ENCODE measurements around the gene ZPBP2. TPM values are rescaled to one million over a fixed set of nuclear protein-coding genes. Genes with fewer than 3 reads are reported as not detected.
"Not testable (repeated sequence)": the region's sequence is repeated elsewhere in the genome, so short reads cannot be mapped to it uniquely, and the experiment has no call there.

ZPBP2 gene
- total RNA-seq, 1 experiment from 2014 or later, result not detected

DNA sequence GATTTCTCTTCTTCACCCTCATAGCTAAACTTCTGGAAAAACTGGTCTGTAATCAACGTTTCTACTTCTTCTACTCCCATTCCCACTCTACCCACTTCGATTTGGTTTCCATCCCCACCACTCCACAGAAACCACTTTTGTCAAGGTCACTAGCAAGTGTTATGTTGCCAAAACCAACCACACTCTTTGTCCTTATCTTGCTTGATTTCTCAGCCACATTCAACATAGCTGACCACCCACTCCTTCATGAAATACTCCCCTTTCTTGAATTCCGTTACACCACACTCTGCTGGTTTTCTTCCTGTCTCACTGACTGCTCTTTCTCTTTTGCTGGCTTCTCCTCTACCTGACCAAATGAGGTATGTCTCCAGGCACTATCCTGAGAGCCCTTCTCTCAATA is 15.8 kb upstream of the ZPBP2 start:
- no peaks in the 10 kb centered on the region for H3K4me1 ChIP-seq (ENCODE audit: control insufficient read depth, insufficient read depth, low read length)
- in situ Hi-C loops (cut with HindIII; ENCODE audit: low pct_unique_long_range_greater_than_20kb, low sequenced_read_pairs) (no loop called here), intact Hi-C loops (cut with micrococcal nuclease; ENCODE audit: unreplicated experiment) (no loop called here)
- no peak for TF ChIP-seq POLR2AphosphoS5 (IDR thresholded peaks at IDR 0.05; ENCODE audit: low read depth, low read length)
- no peaks in the 10 kb centered on the region for H3K36me3 ChIP-seq (ENCODE audit: control insufficient read depth, insufficient read depth, low read length)
- H3K27me3 ChIP-seq (ENCODE audit: control insufficient read depth, insufficient read depth, low read length), result peaks cover 9% of the 10 kb centered on the region
- ATAC-seq (no peak), DNase-seq (ENCODE audit: low read depth, low spot score) (no peak)
- H3K9me3 ChIP-seq (ENCODE audit: control insufficient read depth, insufficient read depth, low read depth, low read length), result no peaks in the 10 kb centered on the region
- no peak overlapping the region for H3K27ac ChIP-seq (ENCODE audit: low read length)
- BruUV-seq (replicated peaks), result no TSS peak
- POLR2A ChIA-PET, result interaction anchor here (0.5 kb wide), 1 partner anchor 138 kb away, joined by 3 read pairs; no protein-coding TSS in a partner anchor
- CTCF ChIA-PET, result interaction anchor here (0.8 kb wide), 1 partner anchor 33 kb away, joined by 3 read pairs; no protein-coding TSS in a partner anchor
- H3K4me3 ChIP-seq (ENCODE audit: low read depth in 2 of 2, low read length in 2 of 2), result no peak overlapping the region

DNA sequence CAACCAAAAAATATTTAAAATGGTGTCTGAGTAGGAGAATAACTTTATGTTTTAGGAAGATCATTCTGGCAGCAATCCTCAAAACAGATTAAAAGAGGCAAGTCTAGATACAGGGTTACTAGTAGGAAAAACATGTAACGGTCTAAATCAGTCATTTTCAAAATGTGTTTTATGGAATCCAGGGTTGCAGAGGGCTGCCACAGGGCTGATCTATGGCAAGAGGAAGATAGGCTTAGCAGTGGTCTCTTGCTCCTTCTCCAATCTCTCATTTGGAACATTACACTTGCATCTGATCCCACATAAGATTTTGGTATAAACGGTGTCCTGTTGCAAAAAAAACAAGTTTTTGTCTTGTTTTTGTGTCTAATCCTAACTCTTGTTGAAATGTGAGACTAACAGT is 13.1 kb upstream of the ZPBP2 start:
- no peak for DNase-seq (ENCODE audit: low read depth, low spot score)
- Histone ChIP-seq H3K27me3 (ENCODE audit: control insufficient read depth, insufficient read depth, low read length) (peaks cover 7% of the 10 kb centered on the region), H3K4me3 (ENCODE audit: low read depth in 2 of 2, low read length in 2 of 2) (no peak overlapping the region), H3K4me1 (ENCODE audit: control insufficient read depth, insufficient read depth, low read length) (no peaks in the 10 kb centered on the region), H3K36me3 (ENCODE audit: control insufficient read depth, insufficient read depth, low read length) (no peaks in the 10 kb centered on the region), H3K27ac (ENCODE audit: low read length) (no peak overlapping the region), H3K9me3 (ENCODE audit: control insufficient read depth, insufficient read depth, low read depth, low read length) (no peaks in the 10 kb centered on the region)
- TF ChIP-seq SIN3A (IDR thresholded peaks at IDR 0.05; ENCODE audit: borderline replicate concordance, insufficient read depth, low read depth, low read length), result no peak
- TF ChIP-seq, protein P1, sequence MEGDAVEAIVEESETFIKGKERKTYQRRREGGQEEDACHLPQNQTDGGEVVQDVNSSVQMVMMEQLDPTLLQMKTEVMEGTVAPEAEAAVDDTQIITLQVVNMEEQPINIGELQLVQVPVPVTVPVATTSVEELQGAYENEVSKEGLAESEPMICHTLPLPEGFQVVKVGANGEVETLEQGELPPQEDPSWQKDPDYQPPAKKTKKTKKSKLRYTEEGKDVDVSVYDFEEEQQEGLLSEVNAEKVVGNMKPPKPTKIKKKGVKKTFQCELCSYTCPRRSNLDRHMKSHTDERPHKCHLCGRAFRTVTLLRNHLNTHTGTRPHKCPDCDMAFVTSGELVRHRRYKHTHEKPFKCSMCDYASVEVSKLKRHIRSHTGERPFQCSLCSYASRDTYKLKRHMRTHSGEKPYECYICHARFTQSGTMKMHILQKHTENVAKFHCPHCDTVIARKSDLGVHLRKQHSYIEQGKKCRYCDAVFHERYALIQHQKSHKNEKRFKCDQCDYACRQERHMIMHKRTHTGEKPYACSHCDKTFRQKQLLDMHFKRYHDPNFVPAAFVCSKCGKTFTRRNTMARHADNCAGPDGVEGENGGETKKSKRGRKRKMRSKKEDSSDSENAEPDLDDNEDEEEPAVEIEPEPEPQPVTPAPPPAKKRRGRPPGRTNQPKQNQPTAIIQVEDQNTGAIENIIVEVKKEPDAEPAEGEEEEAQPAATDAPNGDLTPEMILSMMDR (IDR thresholded peaks at IDR 0.05), result no peak
- TF ChIP-seq POLR2AphosphoS5 (IDR thresholded peaks at IDR 0.05; ENCODE audit: low read depth, low read length), result no peak
- TF ChIP-seq, protein P2, sequence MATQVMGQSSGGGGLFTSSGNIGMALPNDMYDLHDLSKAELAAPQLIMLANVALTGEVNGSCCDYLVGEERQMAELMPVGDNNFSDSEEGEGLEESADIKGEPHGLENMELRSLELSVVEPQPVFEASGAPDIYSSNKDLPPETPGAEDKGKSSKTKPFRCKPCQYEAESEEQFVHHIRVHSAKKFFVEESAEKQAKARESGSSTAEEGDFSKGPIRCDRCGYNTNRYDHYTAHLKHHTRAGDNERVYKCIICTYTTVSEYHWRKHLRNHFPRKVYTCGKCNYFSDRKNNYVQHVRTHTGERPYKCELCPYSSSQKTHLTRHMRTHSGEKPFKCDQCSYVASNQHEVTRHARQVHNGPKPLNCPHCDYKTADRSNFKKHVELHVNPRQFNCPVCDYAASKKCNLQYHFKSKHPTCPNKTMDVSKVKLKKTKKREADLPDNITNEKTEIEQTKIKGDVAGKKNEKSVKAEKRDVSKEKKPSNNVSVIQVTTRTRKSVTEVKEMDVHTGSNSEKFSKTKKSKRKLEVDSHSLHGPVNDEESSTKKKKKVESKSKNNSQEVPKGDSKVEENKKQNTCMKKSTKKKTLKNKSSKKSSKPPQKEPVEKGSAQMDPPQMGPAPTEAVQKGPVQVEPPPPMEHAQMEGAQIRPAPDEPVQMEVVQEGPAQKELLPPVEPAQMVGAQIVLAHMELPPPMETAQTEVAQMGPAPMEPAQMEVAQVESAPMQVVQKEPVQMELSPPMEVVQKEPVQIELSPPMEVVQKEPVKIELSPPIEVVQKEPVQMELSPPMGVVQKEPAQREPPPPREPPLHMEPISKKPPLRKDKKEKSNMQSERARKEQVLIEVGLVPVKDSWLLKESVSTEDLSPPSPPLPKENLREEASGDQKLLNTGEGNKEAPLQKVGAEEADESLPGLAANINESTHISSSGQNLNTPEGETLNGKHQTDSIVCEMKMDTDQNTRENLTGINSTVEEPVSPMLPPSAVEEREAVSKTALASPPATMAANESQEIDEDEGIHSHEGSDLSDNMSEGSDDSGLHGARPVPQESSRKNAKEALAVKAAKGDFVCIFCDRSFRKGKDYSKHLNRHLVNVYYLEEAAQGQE (IDR thresholded peaks at IDR 0.05; ENCODE audit: insufficient read depth in 1 of 2, low read depth in 2 of 2, low read length in 1 of 2), result no peak
- TF ChIP-seq TCF7L2 (IDR thresholded peaks at IDR 0.05; ENCODE audit: low read depth, low read length), result no peak
- no peak for ATAC-seq
- ChIA-PET CTCF (no interaction called here), POLR2A (no interaction called here)
- BruUV-seq (replicated peaks), result no TSS peak
- in situ Hi-C loops (cut with HindIII; ENCODE audit: low pct_unique_long_range_greater_than_20kb, low sequenced_read_pairs), result no loop called here
- intact Hi-C loops (cut with micrococcal nuclease; ENCODE audit: unreplicated experiment), result no loop called here

DNA sequence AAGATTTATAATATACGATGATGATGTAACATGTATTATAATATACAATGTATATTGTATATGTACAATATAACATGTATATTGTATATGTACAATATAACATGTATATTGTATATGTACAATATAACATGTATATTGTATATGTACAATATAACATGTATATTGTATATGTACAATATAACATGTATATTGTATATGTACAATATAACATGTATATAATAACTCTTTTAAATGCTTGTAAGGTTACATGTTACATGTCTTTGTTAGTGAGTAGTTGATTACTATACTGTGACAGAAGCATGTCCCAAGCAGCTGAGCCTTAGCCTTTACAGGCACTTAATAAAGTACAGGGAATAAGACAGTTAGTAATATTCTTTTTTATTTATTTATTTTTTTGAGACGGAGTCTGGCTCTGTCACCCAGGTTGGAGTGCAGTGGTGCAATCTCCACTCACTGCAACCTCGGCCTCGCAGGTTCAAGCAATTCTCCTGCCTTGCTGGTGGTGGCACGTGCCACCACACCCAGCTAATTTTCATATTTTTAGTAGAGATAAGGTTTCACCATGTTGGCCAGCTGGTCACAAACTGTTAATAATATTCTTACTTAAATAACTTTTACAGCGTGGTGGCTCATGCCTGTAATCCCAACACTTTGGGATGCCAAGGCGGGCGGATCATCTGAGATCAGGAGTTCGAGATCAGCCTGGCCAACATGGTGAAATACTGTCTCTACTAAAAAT is 11.9 kb upstream of the ZPBP2 start:
- DNase-seq (ENCODE audit: low read depth, low spot score); CTCF ChIA-PET; intact Hi-C loops (cut with micrococcal nuclease; ENCODE audit: unreplicated experiment); ATAC-seq; H3K9me3 ChIP-seq (ENCODE audit: control insufficient read depth, insufficient read depth, low read depth, low read length); H3K36me3 ChIP-seq (ENCODE audit: control insufficient read depth, insufficient read depth, low read length); BruUV-seq (replicated peaks); H3K4me3 ChIP-seq (ENCODE audit: low read depth in 2 of 2, low read length in 2 of 2); in situ Hi-C loops (cut with HindIII; ENCODE audit: low pct_unique_long_range_greater_than_20kb, low sequenced_read_pairs); H3K4me1 ChIP-seq (ENCODE audit: control insufficient read depth, insufficient read depth, low read length); POLR2A ChIA-PET; H3K27me3 ChIP-seq (ENCODE audit: control insufficient read depth, insufficient read depth, low read length); H3K27ac ChIP-seq (ENCODE audit: low read length): not testable (repeated sequence)

Data from Panc1 (cell line).